GM21576 (cell line): ENCODE measurements around the gene RIMBP2.

Source experiments
- ATAC-seq: cut with Tn5 transposase; IDR thresholded peaks from one replicate; pipeline ENCODE4 v1.9.1; 2021; ENCODE audit warnings: mild to moderate bottlenecking, moderate library complexity; ENCODE audit not compliant: unreplicated experiment

The RIMBP2 gene

DNA sequence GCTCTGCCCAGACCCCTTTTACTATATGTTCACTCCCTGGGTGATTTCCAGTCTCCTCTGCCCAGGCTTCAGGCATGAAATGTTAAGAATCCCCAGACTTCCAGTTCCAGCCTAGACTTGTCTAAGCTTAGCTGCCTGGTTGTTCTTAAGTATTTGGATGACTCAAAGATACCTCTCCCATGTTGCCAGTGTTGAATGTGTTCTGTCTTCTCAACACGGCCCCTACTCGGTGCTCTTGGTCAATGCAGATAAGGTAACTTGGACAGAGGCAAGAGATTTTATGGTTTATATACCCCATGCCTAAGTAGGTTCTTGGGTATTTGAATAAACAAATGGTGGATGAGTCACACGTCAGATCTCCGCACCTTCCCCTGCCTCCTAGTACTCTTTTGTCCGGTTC lies 364.8 kb downstream of the RIMBP2 start:
- ATAC-seq: no peak

DNA sequence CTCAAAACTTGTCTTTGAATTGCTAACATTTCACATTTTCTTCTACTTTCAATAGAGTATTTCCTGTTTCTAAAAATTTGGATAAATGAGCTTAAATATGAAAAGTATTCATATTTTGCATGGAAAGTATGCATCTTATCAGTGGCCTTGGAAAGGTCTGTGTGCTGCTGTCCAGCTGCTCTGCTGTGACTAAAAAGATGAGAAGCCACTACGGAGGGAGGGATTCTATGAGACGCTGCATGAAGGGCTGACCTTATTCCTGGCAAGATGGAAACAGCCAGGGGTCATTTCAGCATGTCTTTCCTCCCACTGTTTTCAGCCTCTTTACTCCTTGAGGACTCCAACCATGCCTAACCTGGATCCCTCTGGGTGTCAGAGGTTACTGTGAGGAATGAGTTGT lies 365.4 kb downstream of the RIMBP2 start:
- no peak for ATAC-seq

DNA sequence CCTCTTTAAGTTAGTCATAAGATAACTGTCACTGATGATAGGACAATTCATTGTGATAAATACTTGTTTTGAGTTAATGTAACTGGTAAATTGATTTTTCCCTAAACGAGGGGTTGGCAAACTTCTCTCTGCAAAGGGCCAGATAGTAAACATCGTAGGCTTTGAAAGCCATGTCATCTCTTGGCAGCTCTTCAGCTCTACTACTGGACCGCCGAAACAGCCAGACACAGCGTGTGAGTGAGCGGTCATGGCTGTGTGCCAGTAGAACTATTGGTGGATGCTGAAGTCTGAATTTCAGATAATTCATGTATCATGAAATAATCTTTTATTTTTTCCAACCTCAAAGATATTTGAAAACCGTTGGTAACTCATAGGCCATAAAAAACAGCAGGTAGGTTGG lies 368.5 kb downstream of the RIMBP2 start:
- ATAC-seq: no peak
